ENCODE results near the gene ADCY3.

ADCY3 gene

DNA sequence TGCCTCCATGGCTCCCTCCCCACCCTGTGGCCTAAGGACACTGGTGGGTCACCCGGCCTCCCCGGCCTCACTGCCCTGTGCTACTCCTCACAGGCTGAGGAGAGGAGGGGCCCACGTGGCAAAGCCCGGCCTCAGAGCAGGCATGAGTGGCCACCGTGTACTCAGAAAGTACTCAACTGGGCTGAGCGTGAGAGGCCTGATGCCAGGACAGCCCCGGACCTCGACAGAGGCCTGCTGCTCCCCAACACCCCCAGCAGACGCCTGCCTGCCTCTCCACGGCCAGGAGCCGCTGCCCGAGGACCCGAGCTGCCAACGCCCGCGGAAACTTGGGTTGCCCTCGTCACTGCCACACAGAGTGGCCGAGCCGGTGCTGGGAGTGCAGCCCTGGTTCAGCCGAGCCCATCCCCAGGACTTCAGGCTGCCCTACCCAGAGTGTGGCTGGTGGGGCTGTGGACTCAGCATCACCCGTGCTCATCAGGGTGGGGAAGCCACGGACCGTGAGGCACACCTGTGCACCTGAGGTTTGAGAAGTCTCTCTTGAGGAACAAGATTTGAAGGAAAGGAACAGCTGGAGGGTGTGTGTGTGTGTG lies 67.5 kb downstream of the ADCY3 start:
- TF ChIP-seq SIN3A (IDR thresholded peaks at IDR 0.05; ENCODE audit: borderline replicate concordance, insufficient read depth, low read length) (no peak), FOXP2 (optimal IDR thresholded peaks at IDR 0.05; ENCODE audit: borderline replicate concordance, extremely low read depth, extremely low read length, insufficient read depth) (no peak), TAF1 (IDR thresholded peaks at IDR 0.05; ENCODE audit: borderline replicate concordance, insufficient read depth, low read length) (no peak), POLR2AphosphoS5 (IDR thresholded peaks at IDR 0.05; ENCODE audit: low read depth, low read length) (no peak)
- TF ChIP-seq, protein P1, sequence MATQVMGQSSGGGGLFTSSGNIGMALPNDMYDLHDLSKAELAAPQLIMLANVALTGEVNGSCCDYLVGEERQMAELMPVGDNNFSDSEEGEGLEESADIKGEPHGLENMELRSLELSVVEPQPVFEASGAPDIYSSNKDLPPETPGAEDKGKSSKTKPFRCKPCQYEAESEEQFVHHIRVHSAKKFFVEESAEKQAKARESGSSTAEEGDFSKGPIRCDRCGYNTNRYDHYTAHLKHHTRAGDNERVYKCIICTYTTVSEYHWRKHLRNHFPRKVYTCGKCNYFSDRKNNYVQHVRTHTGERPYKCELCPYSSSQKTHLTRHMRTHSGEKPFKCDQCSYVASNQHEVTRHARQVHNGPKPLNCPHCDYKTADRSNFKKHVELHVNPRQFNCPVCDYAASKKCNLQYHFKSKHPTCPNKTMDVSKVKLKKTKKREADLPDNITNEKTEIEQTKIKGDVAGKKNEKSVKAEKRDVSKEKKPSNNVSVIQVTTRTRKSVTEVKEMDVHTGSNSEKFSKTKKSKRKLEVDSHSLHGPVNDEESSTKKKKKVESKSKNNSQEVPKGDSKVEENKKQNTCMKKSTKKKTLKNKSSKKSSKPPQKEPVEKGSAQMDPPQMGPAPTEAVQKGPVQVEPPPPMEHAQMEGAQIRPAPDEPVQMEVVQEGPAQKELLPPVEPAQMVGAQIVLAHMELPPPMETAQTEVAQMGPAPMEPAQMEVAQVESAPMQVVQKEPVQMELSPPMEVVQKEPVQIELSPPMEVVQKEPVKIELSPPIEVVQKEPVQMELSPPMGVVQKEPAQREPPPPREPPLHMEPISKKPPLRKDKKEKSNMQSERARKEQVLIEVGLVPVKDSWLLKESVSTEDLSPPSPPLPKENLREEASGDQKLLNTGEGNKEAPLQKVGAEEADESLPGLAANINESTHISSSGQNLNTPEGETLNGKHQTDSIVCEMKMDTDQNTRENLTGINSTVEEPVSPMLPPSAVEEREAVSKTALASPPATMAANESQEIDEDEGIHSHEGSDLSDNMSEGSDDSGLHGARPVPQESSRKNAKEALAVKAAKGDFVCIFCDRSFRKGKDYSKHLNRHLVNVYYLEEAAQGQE (IDR thresholded peaks at IDR 0.05; ENCODE audit: insufficient read depth in 1 of 2, low read depth in 2 of 2, low read length in 2 of 2) = no peak

DNA sequence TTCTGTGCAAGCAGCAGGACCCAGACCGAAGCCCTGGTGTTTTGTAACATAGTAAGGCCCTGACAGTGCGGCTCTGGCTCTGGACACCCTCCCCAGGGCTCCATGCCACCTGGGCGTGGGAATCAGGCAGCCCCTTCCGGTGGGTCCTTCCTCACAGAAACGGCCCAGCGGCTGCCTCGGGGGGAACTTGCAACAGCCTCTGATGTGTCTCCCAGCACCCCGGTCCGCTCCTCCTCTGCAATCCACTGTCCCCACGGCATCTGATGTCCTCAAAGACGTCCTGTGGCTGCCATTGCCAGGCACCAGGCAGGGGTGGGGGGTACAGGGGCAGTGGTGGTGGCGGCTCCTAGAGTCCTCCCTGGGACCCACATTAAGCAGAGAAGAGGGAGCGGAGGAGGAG lies 68.0 kb downstream of the ADCY3 start:
- TF ChIP-seq TAF1 (IDR thresholded peaks at IDR 0.05; ENCODE audit: borderline replicate concordance, insufficient read depth, low read length) (no peak), FOXP2 (optimal IDR thresholded peaks at IDR 0.05; ENCODE audit: borderline replicate concordance, extremely low read depth, extremely low read length, insufficient read depth) (no peak), SIN3A (IDR thresholded peaks at IDR 0.05; ENCODE audit: borderline replicate concordance, insufficient read depth, low read length) (no peak), POLR2AphosphoS5 (IDR thresholded peaks at IDR 0.05; ENCODE audit: low read depth, low read length) (no peak)
- TF ChIP-seq, protein P1 (IDR thresholded peaks at IDR 0.05; ENCODE audit: insufficient read depth in 1 of 2, low read depth in 2 of 2, low read length in 2 of 2) = no peak

DNA sequence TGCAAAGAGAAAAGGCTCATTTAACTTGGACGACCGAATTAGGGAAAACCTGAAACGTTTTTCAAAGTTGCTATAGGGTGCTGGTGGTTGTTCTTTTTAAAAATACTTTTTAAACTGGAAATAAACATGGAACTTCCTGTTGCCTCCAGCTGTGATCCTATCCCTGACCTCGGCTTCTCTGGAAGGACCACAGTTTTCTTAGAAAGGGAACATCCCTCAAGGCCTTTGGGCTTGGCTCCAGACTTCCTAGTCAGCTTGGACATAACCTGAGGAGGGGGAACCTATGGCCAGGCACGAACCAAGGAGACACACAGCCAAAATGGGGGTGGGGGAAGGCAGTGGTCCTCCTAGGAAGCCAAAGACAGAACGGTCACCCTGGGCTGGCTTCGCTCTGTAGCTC lies 69.1 kb downstream of the ADCY3 start:
- TF ChIP-seq TAF1 (IDR thresholded peaks at IDR 0.05; ENCODE audit: borderline replicate concordance, insufficient read depth, low read length) (no peak), FOXP2 (optimal IDR thresholded peaks at IDR 0.05; ENCODE audit: borderline replicate concordance, extremely low read depth, extremely low read length, insufficient read depth) (no peak), POLR2AphosphoS5 (IDR thresholded peaks at IDR 0.05; ENCODE audit: low read depth, low read length) (no peak), SIN3A (IDR thresholded peaks at IDR 0.05; ENCODE audit: borderline replicate concordance, insufficient read depth, low read length) (no peak)
- TF ChIP-seq, protein P1 (IDR thresholded peaks at IDR 0.05; ENCODE audit: insufficient read depth in 1 of 2, low read depth in 2 of 2, low read length in 2 of 2) = no peak

DNA sequence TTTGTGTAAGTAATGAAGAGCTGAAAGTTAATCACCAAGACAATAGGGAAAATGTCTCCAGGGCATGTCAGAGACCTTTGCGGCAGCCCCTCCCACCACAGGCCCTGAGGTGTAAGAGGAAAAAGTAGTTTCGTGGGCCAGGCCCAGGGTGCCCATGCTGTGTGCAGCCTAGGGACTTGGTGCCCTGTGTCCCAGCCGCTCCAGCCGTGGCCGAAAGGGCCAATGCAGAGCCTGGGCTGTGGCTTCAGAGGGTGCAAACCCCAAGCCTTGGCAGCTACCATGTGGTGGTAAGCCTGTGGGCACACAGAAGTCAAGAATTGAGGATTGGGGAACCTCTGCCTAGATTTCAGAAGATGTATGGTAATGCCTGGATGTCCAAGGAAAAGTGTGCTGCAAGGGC lies 74.3 kb downstream of the ADCY3 start:
- TF ChIP-seq, protein P1 (IDR thresholded peaks at IDR 0.05; ENCODE audit: insufficient read depth in 1 of 2, low read depth in 2 of 2, low read length in 2 of 2) = no peak
- TF ChIP-seq TAF1 (IDR thresholded peaks at IDR 0.05; ENCODE audit: borderline replicate concordance, insufficient read depth, low read length) (no peak), FOXP2 (optimal IDR thresholded peaks at IDR 0.05; ENCODE audit: borderline replicate concordance, extremely low read depth, extremely low read length, insufficient read depth) (no peak), SIN3A (IDR thresholded peaks at IDR 0.05; ENCODE audit: borderline replicate concordance, insufficient read depth, low read length) (no peak), POLR2AphosphoS5 (IDR thresholded peaks at IDR 0.05; ENCODE audit: low read depth, low read length) (no peak)
